SK-N-SH (cell line): Measurements from ENCODE around the gene NUCB1. TPM values are rescaled to one million over a fixed set of nuclear protein-coding genes. Genes with fewer than 3 reads are reported as not detected.

Experiments used
- CTCF ChIA-PET: fragments of 300-600, 350-600 bp; formaldehyde crosslinking; extraction: SDS; loops from one replicate; lab custom pipeline; 2021; lab: Yijun Ruan, JAX
- POLR2A ChIA-PET: fragments of 350-600 bp; sonication (Branson Sonifier 250); formaldehyde crosslinking; extraction: SDS; loops from one replicate; lab custom pipeline; 2020; ENCODE audit warnings: antibody characterized with exemption, inconsistent platforms; lab: Yijun Ruan, JAX
- DNase-seq: peaks from one replicate; pipeline ENCODE4 v3.0.0; 2012
- H2AFZ ChIP-seq: fragments of 200-600 bp; sonication (generic); 2 replicates; pipeline ENCODE4 v1.8.1; 2016; ENCODE audit warnings: antibody characterized with exemption, mild to moderate bottlenecking, low read depth
- H3F3A ChIP-seq: fragments of 200-600 bp; sonication (generic); replicated peaks from 2 replicates; pipeline ENCODE3; 2016; ENCODE audit warnings: antibody characterized with exemption, mild to moderate bottlenecking; ENCODE audit not compliant: insufficient read depth
- H3K27ac ChIP-seq, 2 experiments: fragments of 200-500 bp in 1 of 2; fragments of 200-600 bp in 1 of 2; sonication (Bioruptor generic) in 1 of 2; sonication (generic), shearing (Covaris generic) in 1 of 2; 2 replicates each; pipeline versions ENCODE4 v1.5.1 to v1.6.1; 2014 to 2016; ENCODE audit warnings: low read depth in 2 of 2, inconsistent platforms in 1 of 2, low read length in 1 of 2, mild to moderate bottlenecking in 1 of 2, mixed read lengths in 1 of 2
- H3K27me3 ChIP-seq: fragments of 200-600 bp; sonication (generic), shearing (Covaris generic); 2 replicates; pipeline ENCODE4 v1.6.1; 2016; ENCODE audit warnings: mixed run types; ENCODE audit not compliant: insufficient read depth
- H3K36me3 ChIP-seq, 2 experiments: fragments of 200-500 bp in 1 of 2; fragments of 200-600 bp in 1 of 2; sonication (Bioruptor generic) in 1 of 2; sonication (generic) in 1 of 2; replicated peaks in 1 of 2; 2 replicates each; pipeline versions ENCODE3 to v1.5.1; 2014 to 2016; ENCODE audit warnings: low read length in 1 of 2, mild to moderate bottlenecking in 1 of 2; ENCODE audit not compliant: insufficient read depth in 2 of 2, control insufficient read depth in 1 of 2
- H3K4me1 ChIP-seq, 2 experiments: fragments of 200-500 bp in 1 of 2; fragments of 200-600 bp in 1 of 2; sonication (Bioruptor generic) in 1 of 2; sonication (generic), shearing (Covaris generic) in 1 of 2; 2 replicates each; pipeline versions ENCODE4 v1.5.1 to v1.6.1; 2014 to 2016; ENCODE audit warnings: low read depth in 1 of 2, low read length in 1 of 2, mixed run types in 1 of 2; ENCODE audit not compliant: insufficient read depth in 2 of 2, control insufficient read depth in 1 of 2
- H3K4me2 ChIP-seq: fragments of 200-600 bp; sonication (generic), shearing (Covaris generic); 2 replicates; pipeline ENCODE4 v1.6.1; 2017; ENCODE audit warnings: mixed run types
- H3K4me3 ChIP-seq, 2 experiments: fragments of 200-500 bp in 1 of 2; fragments of 200-600 bp in 1 of 2; sonication (Bioruptor generic) in 1 of 2; sonication (generic), shearing (Covaris generic) in 1 of 2; 2 replicates each; pipeline versions ENCODE4 v1.5.1 to v1.8.1; 2014 to 2016; ENCODE audit warnings: low read depth in 2 of 2, inconsistent platforms in 1 of 2, low read length in 1 of 2, mild to moderate bottlenecking in 1 of 2, mixed read lengths in 1 of 2, moderate library complexity in 1 of 2
- H3K79me2 ChIP-seq: fragments of 200-600 bp; sonication (generic); 2 replicates; pipeline ENCODE4 v1.8.1; 2017; ENCODE audit warnings: mild to moderate bottlenecking; ENCODE audit not compliant: insufficient read depth
- H3K9ac ChIP-seq: fragments of 200-600 bp; sonication (generic); 2 replicates; pipeline ENCODE4 v1.6.1; 2017; ENCODE audit warnings: mixed run types
- H3K9me2 ChIP-seq: fragments of 200-600 bp; sonication (generic); 2 replicates; pipeline ENCODE4 v1.6.1; 2017; ENCODE audit warnings: mixed run types
- H3K9me3 ChIP-seq: fragments of 200-600 bp; sonication (generic); 2 replicates; pipeline ENCODE4 v1.6.1; 2017; ENCODE audit warnings: mixed run types, mild to moderate bottlenecking, moderate library complexity
- H4K20me1 ChIP-seq: fragments of 200-600 bp; sonication (generic); 2 replicates; pipeline ENCODE4 v1.6.1; 2017; ENCODE audit warnings: mild to moderate bottlenecking, mixed run types; ENCODE audit not compliant: insufficient read depth
- CHD2 ChIP-seq: fragments of 150-350 bp; IDR thresholded peaks from 2 replicates; pipeline ENCODE4 v1.6.1; 2018; ENCODE audit warnings: low read length; ENCODE audit not compliant: partially characterized antibody
- CTCF ChIP-seq: fragments of 200-600 bp; sonication (generic); IDR thresholded peaks from 2 replicates; pipeline ENCODE4 v1.6.1; 2017; ENCODE audit warnings: antibody characterized with exemption, mild to moderate bottlenecking, moderate library complexity
- FOSL2 ChIP-seq: IDR thresholded peaks from 2 replicates; pipeline ENCODE4 v1.4.0; 2012; ENCODE audit warnings: low read depth, mild to moderate bottlenecking, moderate library complexity, borderline replicate concordance
- GATA2 ChIP-seq: sonication (generic); formaldehyde crosslinking; IDR thresholded peaks from 2 replicates; pipeline ENCODE4 v1.5.0; 2020; ENCODE audit warnings: mild to moderate bottlenecking, missing genetic modification reagents
- JUND ChIP-seq: IDR thresholded peaks from 2 replicates; pipeline ENCODE4 v1.4.0; 2012
- MEF2A ChIP-seq: IDR thresholded peaks from 2 replicates; pipeline ENCODE4 v1.4.0; 2012; ENCODE audit warnings: low read depth, borderline replicate concordance
- MXI1 ChIP-seq: IDR thresholded peaks from 2 replicates; pipeline ENCODE4 v1.6.1; 2012; ENCODE audit warnings: mild to moderate bottlenecking, low read depth, low read length, improper control_type of control experiment
- NFIC ChIP-seq: IDR thresholded peaks from 2 replicates; pipeline ENCODE4 v1.4.0; 2012; ENCODE audit warnings: borderline replicate concordance
- NRF1 ChIP-seq: IDR thresholded peaks from 2 replicates; pipeline ENCODE4 v1.6.1; 2012; ENCODE audit warnings: low read depth, mild to moderate bottlenecking, low read length
- RCOR1 ChIP-seq: fragments of 150-350 bp; IDR thresholded peaks from 2 replicates; pipeline ENCODE4 v1.6.1; 2017; ENCODE audit warnings: antibody characterized with exemption, low read length
- SIN3A ChIP-seq: IDR thresholded peaks from 2 replicates; pipeline ENCODE4 v1.6.1; 2012; ENCODE audit warnings: low read depth, mild to moderate bottlenecking, low read length, moderate library complexity, borderline replicate concordance
- TCF12 ChIP-seq: IDR thresholded peaks from 2 replicates; pipeline ENCODE4 v1.4.0; 2012
- TEAD4 ChIP-seq: IDR thresholded peaks from 2 replicates; pipeline ENCODE4 v1.4.0; 2012; ENCODE audit warnings: mild to moderate bottlenecking, borderline replicate concordance; ENCODE audit not compliant: insufficient read depth
- YY1 ChIP-seq: IDR thresholded peaks from 2 replicates; pipeline ENCODE4 v1.4.0; 2012; ENCODE audit warnings: low read depth, mild to moderate bottlenecking
- WGBS: methylation state at CpG from one replicate; pipeline ENCODE4 v1.1.6; 2017; ENCODE audit warnings: low lambda C conversion rate; 5-methylcytosine and 5-hydroxymethylcytosine counted together
- polyA plus RNA-seq, 3 experiments: library from polyadenylated mRNA; depleted of rRNA; stranded (reverse); fragments of >200 nt; gene quantifications; 2 replicates each; pipeline ENCODE4 v1.2.3, GENCODE V29; 2012
- TF ChIP-seq, protein P1 (sequence below): IDR thresholded peaks from 2 replicates; pipeline ENCODE4; 2012
- TF ChIP-seq, protein P2 (sequence below): fragments of 150-350 bp; IDR thresholded peaks from 2 replicates; pipeline ENCODE4 v1.6.1; 2016; ENCODE audit warnings: mild to moderate bottlenecking, low read depth, low read length
- TF ChIP-seq, protein P3 (sequence below): IDR thresholded peaks from 2 replicates; pipeline ENCODE4 v1.4.0; 2012; ENCODE audit warnings: low read depth, borderline replicate concordance

Gene NUCB1
- polyA plus RNA-seq, 1 of the 3 experiments (the other 2 are of a cell fraction), result 397 TPM

GRCh38 chr19:48905664-48906063, 5.6 kb downstream of the NUCB1 start:
- Histone ChIP-seq H3K79me2 (peaks cover 20% of the 10 kb centered on the region), H3K4me2 (no peak overlapping the region), H3K4me1 (peaks cover 0 to 7% of the 10 kb centered on the region in 2 experiments; a peak in 1 of 4 replicates), H4K20me1 (no peaks in the 10 kb centered on the region), H3K36me3 (peaks cover 10 to 30% of the 10 kb centered on the region in 2 experiments), H3K9me3 (no peaks in the 10 kb centered on the region), H2AFZ (no peak overlapping the region), H3K9ac (no peak overlapping the region), H3K27ac (no peak overlapping the region), H3K4me3 (no peak overlapping the region), H3K9me2 (no peaks in the 10 kb centered on the region), H3K27me3 (no peaks in the 10 kb centered on the region), H3F3A (no peaks in the 10 kb centered on the region)
- ChIA-PET POLR2A (interaction anchor here (1.5 kb wide), 1 partner anchor 11 kb away, joined by 3 read pairs; no protein-coding TSS in a partner anchor), CTCF (interaction anchor here (1.1 to 1.5 kb wide), 2 partner anchors 12 to 65 kb away, joined by 3 read pairs; no protein-coding TSS in a partner anchor)
- WGBS, result 93% methylated on average over 11 of the region's 14 CpGs
- no peak for DNase-seq
- no peak for TF ChIP-seq CTCF
- TF ChIP-seq CHD2, result no peak
- TF ChIP-seq TEAD4, result no peak
- TF ChIP-seq MXI1, result no peak
- TF ChIP-seq JUND, result no peak
- no peak for TF ChIP-seq YY1
- TF ChIP-seq RCOR1, result no peak
- no peak for TF ChIP-seq NFIC
- TF ChIP-seq GATA2 (CRISPR knock-in tag), result no peak
- TF ChIP-seq NRF1, result no peak
- no peak for TF ChIP-seq SIN3A
- TF ChIP-seq, protein P1, sequence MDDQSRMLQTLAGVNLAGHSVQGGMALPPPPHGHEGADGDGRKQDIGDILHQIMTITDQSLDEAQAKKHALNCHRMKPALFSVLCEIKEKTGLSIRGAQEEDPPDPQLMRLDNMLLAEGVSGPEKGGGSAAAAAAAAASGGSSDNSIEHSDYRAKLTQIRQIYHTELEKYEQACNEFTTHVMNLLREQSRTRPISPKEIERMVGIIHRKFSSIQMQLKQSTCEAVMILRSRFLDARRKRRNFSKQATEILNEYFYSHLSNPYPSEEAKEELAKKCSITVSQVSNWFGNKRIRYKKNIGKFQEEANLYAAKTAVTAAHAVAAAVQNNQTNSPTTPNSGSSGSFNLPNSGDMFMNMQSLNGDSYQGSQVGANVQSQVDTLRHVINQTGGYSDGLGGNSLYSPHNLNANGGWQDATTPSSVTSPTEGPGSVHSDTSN, result no peak
- no peak for TF ChIP-seq FOSL2

DNA sequence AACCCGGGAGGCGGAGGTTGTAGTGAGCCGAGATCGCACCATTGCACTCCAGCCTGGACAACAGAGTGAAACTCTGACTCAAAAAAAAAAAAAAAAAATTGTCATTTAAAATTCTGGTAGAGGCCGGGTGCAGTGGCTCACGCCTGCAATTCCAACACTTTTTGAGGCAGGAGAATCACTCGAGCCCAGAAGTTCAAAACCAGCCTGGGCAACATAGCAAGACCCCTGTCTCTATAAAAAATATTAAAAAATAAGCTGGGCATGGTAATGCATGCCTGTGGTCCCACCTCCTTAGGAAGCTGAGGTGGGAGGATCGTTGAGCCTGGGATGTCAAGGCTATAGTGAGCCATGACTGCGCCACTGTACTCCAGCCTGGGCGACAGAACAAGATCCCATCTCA, 6.2 kb downstream of the NUCB1 start:
- H4K20me1 ChIP-seq, result no peaks in the 10 kb centered on the region
- TF ChIP-seq GATA2 (CRISPR knock-in tag) (no peak), TCF12 (no peak), YY1 (no peak), MEF2A (no peak), MXI1 (no peak)
- TF ChIP-seq, protein P2, sequence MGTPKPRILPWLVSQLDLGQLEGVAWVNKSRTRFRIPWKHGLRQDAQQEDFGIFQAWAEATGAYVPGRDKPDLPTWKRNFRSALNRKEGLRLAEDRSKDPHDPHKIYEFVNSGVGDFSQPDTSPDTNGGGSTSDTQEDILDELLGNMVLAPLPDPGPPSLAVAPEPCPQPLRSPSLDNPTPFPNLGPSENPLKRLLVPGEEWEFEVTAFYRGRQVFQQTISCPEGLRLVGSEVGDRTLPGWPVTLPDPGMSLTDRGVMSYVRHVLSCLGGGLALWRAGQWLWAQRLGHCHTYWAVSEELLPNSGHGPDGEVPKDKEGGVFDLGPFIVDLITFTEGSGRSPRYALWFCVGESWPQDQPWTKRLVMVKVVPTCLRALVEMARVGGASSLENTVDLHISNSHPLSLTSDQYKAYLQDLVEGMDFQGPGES, result no peak
- TF ChIP-seq, protein P1, result no peak
- TF ChIP-seq, protein P3, sequence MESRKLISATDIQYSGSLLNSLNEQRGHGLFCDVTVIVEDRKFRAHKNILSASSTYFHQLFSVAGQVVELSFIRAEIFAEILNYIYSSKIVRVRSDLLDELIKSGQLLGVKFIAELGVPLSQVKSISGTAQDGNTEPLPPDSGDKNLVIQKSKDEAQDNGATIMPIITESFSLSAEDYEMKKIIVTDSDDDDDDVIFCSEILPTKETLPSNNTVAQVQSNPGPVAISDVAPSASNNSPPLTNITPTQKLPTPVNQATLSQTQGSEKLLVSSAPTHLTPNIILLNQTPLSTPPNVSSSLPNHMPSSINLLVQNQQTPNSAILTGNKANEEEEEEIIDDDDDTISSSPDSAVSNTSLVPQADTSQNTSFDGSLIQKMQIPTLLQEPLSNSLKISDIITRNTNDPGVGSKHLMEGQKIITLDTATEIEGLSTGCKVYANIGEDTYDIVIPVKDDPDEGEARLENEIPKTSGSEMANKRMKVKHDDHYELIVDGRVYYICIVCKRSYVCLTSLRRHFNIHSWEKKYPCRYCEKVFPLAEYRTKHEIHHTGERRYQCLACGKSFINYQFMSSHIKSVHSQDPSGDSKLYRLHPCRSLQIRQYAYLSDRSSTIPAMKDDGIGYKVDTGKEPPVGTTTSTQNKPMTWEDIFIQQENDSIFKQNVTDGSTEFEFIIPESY, result no peak
- H3K4me3 ChIP-seq, result no peak overlapping the region
- DNase-seq, result no peak
- H3K4me1 ChIP-seq, result peaks cover 0 to 6% of the 10 kb centered on the region in 2 experiments; a peak in 1 of 4 replicates
- no peak overlapping the region for H3K9ac ChIP-seq
- peaks cover 16 to 34% of the 10 kb centered on the region in 2 experiments for H3K36me3 ChIP-seq
- H3K27me3 ChIP-seq, result no peaks in the 10 kb centered on the region
- WGBS, result 96% methylated on average over 10 of the region's 10 CpGs
- H3K9me3 ChIP-seq, result no peaks in the 10 kb centered on the region
- H3K27ac ChIP-seq, result no peak overlapping the region
- ChIA-PET POLR2A (interaction anchor here (1.5 kb wide), 1 partner anchor 10 kb away, joined by 3 read pairs; no protein-coding TSS in a partner anchor), CTCF (interaction anchor here (1.1 kb wide), 1 partner anchor 64 kb away, joined by 3 read pairs; no protein-coding TSS in a partner anchor)
- no peaks in the 10 kb centered on the region for H3K9me2 ChIP-seq
- H3K4me2 ChIP-seq, result no peak overlapping the region
- H3F3A ChIP-seq, result no peaks in the 10 kb centered on the region
- no peak overlapping the region for H2AFZ ChIP-seq
- H3K79me2 ChIP-seq, result peaks cover 13% of the 10 kb centered on the region
